GM18951 (cell line): ENCODE measurements around the gene ZNF543.

Experiments
- POLR2A ChIP-seq: IDR thresholded peaks from 4 replicates; pipeline ENCODE4 v1.6.1; 2011; ENCODE audit warnings: mild to moderate bottlenecking; ENCODE audit not compliant: insufficient read length, insufficient read depth; ENCODE audit errors: extremely low read depth
- in situ Hi-C: fragments of 300-500 bp; cut with MboI; formaldehyde crosslinking; loops from one replicate; pipeline ENCODE4 v1.12.0; 2022; ENCODE audit warnings: low sequenced_read_pairs, mixed read lengths, inconsistent platforms; ENCODE audit not compliant: unreplicated experiment

ZNF543 gene

GRCh38 chr19:57376151-57376550, 55.9 kb downstream of the ZNF543 start:
- in situ Hi-C loops, result no loop called here
- no peak for TF ChIP-seq POLR2A

DNA sequence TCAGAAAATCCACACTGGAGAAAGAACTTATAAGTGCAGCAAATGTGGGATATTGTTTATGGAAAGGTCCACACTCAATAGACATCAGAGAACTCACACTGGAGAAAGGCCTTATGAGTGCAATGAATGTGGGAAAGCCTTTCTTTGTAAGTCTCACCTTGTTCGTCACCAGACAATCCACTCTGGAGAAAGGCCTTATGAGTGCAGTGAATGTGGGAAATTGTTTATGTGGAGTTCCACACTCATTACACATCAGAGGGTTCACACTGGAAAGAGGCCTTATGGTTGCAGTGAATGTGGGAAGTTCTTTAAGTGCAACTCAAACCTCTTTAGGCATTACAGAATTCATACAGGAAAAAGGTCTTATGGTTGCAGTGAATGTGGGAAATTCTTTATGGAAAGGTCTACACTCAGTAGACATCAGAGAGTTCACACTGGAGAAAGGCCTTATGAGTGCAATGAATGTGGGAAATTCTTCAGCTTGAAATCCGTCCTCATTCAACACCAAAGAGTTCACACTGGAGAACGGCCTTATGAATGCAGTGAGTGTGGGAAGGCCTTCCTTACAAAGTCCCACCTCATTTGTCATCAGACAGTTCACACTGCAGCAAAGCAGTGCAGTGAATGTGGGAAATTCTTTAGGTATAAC, 57.4 kb downstream of the ZNF543 start:
- no peak for TF ChIP-seq POLR2A
- in situ Hi-C loops, result no loop called here
